C4-2B (cell line): ENCODE results near the gene PDLIM7.

Experiments
- H3K27ac ChIP-seq: fragments of 450-650 bp; 2 replicates; pipeline ENCODE4 v1.5.1; 2017
- CTCF ChIP-seq: fragments of 450-650 bp; conservative IDR thresholded peaks from 2 replicates; pipeline ENCODE4 v1.5.1; 2017; ENCODE audit warnings: mild to moderate bottlenecking
- ZFX ChIP-seq: fragments of 450-650 bp; IDR thresholded peaks from 2 replicates; pipeline ENCODE4 v1.6.1; 2017

Gene PDLIM7

GRCh38 chr5:177433658-177434217 lies 63.7 kb downstream of the PDLIM7 start:
- TF ChIP-seq CTCF (no peak), ZFX (no peak)
- no peak overlapping the region for H3K27ac ChIP-seq
